Measurements from ENCODE around the gene GARIN3.

GARIN3 gene

DNA sequence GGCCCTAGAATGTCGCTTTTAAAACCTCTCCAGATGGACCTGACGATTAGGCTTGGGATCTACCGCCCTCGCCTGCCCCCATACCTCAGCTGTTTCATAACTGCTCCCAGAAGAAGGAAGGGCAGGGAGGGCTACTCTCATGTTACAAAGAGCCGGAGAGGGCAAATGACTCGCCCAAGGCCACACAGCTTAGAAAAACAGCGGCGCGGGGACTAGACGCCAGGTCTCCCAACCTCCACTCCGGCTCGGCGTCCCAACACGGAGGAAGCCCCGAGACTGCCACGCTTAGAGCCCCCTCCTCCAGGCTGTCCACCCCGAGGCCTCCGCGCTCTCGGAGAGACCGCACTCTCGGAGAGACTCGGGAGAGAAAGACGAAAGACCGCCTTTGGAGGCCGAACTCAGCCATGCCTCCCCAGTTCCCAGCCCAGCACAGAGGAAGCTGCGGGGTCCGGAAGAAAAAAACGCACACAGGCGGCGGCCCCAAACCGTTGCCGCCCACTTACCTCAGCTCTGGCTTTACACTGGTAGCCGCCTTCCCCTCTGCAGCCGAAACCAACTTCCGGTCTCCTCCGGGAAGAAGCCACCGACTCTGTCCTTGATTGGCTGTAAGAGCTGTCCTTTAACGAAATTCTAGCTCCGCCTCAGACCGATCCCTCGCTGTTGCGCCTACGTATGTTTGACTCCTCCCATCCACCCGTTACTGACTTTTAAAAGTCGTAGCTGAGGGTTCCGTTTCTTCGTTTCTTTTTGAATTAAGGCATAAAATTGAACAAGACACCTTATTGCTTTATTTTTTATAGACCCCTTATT lies 23.5 kb downstream of the GARIN3 start, which contains the start of gene MED7:
Gene MED7 (minus strand): TSS at position 549 of the 810 bp plus-strand sequence. CDS start 3,434 bp downstream, outside the sequence.
- DNase-seq: peak; percentile 99

DNA sequence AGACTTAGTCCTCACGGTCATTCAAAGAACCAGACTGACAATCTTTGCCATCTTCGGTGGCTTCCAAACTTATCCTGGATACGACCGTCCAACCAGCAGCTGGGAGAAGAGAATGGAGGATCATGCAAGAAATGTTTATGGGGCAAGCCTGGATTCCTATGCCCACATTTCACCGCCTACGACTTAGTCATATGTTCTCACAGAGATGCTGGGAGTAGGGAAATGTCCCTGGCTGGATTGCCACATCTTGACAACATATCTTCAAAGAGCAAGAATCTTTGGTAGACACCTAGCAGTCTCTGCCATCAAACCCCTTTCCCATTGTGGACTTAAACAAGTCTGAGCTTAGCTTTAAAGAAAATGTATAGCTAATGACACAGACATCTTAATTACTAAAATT lies 28.4 kb downstream of the GARIN3 start:
- no peak for DNase-seq

DNA sequence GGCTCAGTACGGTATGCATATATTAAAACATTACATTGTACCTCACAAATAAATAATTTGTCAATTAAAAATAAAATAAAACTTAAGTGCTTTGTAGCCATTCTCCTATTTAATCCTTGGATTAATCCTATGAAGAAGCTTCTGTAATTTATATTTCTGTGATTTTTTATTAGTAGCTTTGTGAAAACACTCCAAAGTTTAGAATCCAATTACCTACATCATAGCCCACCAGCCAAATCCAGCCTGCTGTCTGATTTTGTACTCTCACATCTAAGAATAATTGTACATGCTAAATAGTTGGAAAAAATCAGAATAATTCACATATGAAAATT lies 33.8 kb downstream of the GARIN3 start:
- DNase-seq: no peak

DNA sequence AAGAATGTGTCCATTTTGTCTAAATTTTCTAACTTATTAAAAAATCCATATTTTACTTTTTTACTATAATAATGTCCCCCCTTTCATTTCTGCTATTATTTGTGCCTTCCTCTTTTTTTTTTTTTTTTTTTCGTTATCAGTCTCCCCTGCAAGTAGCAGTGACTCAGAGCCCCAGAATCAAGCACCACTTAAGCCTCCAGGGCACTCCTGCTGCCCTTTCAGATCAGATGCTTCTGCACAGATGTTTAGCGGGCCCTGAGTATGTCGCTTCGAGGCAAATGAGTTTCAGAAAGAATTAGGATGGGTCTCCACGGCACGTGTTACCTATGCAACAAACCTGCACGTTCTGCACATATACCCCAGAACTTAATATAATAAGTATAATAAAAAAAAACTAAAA lies 35.1 kb downstream of the GARIN3 start:
- DNase-seq: no peak

DNA sequence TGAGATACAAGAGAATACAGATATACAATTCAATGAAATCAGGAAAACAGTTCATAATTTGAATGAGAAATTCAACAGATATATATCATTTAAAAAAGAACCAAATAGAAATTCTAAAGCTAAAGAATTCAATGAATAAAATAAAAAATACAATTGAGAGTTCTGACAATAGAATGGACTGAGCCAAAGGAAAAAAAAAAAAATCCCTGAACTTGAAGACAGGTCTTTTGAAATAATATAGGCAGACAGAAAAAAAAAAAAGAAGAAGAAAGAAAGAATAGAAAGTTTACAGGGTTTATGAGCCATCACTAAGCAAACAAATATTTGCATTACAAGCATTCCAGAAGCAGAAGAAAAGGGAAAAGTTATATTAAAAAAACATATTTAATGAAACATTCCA lies 44.4 kb downstream of the GARIN3 start:
- DNase-seq: no peak

DNA sequence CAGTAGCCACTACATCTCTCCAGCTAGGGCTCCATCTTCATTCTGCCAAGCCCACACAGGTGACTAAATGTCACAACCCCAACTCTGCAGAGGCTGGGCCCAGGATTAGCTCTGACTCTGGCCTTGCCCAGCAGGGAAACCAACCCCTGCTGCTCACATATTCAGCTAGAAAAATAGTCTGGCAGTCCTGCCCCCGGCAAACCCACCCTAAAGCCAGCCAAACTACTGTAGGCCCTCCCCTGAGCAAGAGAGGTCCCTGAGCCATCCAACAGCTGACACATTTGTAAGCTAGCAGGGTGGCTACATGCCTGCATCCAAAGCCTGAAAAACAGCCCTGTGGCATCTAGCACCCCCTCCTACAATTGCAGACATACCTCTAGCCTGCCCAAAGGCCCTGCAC lies 46.0 kb downstream of the GARIN3 start:
- DNase-seq: no peak

DNA sequence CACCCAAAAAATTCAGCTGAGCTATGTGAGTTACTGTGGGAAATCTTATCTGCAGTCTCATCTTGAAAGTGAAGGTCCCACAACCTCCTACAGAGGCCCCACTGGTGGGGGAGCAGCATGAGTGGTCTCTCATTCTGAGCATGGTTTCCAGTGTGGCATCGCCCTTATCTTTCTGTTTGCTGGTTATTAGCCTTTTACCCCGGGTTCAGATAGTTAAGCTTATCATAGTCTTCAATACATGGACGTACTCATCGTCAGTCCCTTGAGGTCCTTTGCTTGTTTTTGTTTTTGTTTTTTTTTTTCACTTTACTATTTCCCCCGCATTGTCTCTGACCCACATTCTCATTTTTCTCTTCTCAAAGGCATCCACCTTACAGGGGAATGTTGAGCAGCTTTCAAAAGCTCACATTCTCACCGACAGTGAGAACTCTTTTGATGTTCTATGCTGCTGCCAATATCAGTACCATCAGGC lies 49.5 kb downstream of the GARIN3 start:
- DNase-seq: no peak

DNA sequence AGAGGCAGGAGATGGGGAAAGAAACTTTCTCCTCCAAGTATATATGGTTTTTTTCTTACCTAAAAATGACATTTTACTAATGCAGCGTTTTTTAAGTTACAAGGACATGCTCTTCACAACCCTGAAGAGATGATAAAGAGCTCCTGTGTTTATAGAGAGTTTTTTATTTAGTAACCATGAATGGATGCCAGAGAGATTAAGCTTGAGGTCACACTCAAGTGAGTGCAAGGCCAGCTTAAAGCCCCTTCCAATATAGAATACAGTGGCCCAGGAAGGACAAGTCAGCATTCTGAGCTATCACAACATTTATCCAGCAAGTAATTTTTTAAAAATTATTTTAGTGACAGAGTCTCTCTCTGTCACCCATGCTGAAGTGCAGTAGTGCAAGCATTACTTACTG lies 50.6 kb downstream of the GARIN3 start:
- DNase-seq: no peak

DNA sequence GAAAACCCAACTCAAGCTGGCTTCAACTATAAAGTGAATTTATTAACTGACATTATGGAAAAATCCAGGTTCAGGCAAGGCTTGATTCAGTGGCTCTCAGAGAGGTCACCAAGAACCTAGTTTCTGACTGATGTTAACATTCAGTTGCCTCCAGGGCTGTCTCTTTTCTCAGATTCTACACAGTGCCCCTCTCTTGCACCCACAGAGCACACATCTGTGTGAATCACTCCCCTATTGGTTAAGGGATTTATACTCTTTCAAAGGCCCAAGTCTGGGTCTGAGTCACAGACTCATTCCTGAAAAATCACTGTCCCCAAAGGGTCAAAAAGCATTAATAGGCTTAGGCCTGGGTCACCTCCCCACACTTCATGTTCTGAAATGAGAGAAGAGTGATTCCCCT lies 51.1 kb downstream of the GARIN3 start:
- no peak for DNase-seq

DNA sequence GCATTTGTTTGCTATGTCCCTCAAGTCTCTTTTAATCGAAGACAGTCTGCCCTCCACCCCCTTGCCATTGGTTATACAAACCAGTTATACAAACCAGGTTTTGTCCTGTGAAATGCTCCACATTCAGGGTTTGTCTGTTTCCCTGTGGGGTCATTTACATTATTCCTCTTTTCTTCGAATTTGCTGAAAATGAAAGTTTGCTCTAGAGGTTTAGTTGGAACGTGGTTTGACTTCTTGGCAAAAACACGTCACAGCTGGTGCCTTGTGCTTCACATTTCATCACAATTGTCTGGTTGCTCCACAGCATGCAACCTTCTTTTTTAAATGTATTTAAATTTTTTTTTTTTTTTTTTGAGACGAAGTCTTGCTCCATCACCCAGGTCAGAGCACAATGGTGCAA lies 53.1 kb downstream of the GARIN3 start:
- DNase-seq: no peak

Data from HCEC 1CT (cell line).